Pons (tissue), 1 donor: ENCODE results near the gene HAO1.
A peak's percentile ranks its signal among the peaks of the same experiment; 100 is the strongest.
"Not testable (repeated sequence)": the region's sequence is repeated elsewhere in the genome, so short reads cannot be mapped to it uniquely, and the experiment has no call there.

Source experiments
- DNase-seq: peaks from one replicate; pipeline ENCODE4 v3.0.0-alpha.2; 2016; ENCODE audit warnings: low spot score

Gene HAO1

DNA sequence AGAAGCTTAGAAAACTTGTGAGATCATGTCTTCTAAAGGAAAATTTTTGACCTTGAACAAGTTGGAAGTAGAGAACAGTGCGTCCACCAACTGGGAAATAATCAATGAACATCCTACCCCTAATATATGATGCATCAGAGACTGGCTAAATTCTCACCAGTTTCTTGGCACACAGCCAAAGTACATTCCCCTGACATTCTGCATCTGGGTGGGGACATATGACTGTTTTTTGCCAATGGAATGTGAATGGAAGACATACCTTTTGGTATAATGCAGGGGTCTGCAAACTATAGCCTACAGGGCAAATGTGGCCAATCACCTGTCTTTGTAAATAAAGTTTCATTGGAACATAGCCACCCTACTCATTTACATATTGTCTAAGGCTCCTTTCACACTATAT is 84.7 kb downstream of the HAO1 start:
- no peak for DNase-seq

DNA sequence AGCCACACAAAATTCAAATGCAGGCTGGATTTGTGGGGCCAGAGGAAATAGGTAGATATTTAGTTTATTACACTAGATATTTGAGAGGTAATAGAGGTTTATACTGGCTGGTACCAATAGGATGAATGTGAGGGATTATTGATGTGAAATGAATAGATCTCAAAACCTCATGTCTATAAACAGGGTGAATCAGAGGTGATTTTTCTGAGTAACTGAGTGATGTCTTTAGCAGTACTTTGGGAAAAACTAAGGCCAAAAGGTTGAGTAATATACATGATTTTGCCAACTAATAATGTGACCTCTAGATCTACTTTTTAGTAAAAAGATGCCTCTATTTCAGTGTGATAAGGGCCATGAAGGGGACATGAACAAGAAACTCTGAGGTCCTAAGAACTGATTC is 86.8 kb downstream of the HAO1 start:
- DNase-seq, result no peak

DNA sequence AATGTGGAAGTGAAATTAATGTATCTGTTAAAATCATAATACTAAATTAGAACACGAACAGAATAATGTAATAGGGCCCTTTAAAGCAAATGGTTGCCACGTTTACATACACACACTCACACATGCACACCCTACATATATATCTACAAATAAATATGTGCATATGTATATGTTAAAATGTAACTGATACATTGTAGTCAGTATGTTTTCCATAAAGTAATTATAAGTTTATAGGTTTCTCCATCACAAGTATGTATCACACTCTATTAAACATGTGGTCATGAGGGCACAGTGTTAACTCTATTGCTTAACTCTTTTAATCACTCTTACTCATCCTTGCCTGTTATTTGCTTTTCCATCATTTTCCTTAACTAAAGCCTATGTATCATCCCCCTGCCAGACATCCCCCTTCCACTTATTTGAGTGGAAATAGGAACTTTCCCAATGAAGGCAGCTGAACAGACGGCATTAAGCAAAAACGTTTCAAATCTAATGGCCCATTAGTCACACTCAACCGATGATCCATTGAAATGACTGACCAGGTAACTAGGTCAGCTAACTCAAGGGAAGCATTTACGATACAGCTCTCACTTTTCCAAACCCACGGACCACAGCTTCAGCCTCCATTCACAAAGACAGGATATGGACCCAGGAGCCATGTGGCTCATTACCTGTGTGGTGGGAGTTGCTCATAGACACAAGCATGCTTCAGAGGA is 89.3 kb downstream of the HAO1 start:
- no peak for DNase-seq

DNA sequence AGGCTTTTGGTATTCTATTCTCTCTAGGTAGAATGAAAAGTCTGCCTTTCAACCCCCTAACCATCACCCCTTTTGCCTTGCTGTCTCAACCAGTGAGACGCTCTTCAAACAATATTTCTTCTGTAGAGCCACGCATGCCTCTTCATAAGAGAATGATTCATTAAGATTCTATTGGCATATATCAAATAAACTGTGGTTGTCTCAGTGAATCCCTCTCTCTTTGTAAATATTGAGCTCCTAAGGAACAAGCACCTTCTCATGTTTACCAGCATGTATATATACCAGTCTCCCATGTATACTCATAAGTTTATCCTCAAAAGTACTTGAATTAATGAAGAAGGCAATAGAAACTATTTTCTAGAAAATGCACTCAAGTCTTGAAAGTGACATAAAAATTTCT is 90.6 kb downstream of the HAO1 start:
- DNase-seq, result no peak

DNA sequence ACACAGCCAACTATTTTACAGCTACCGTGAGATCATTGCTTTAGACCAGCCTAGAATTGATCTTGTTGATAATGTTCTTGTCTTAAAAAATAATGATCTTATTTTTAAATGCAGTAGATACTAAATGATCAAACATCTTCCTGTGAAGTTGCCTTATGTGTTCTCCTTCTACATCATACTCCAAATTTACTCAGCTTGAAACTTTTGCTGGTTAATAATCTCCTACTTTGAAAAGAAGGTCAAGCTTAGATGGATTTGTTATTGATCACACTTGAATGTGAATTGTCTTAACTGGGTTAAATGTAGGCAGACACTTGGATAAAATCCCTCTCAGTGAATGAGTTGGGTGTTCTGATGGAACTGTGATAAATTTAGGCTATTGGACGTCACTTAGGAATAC is 91.9 kb downstream of the HAO1 start:
- no peak for DNase-seq

DNA sequence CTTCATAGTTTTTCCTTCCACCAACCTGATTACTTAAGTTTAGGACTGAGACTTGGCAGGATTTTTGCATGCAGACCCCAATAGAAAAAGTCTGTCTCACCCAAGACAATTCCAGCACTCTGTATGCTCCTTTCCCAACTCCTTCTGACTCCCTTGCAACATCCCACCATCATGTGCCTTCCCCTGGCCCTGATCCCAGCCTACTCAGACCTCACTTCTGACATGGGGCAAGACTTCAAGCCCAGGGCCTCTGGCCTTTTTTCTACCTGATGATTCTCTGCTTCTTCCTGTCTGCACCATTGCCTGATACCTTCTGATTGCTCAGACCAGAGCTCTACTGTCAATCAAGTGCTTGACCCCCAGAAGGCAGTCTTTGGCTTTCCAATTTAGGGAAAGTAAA is 96.6 kb downstream of the HAO1 start:
- DNase-seq, result no peak

DNA sequence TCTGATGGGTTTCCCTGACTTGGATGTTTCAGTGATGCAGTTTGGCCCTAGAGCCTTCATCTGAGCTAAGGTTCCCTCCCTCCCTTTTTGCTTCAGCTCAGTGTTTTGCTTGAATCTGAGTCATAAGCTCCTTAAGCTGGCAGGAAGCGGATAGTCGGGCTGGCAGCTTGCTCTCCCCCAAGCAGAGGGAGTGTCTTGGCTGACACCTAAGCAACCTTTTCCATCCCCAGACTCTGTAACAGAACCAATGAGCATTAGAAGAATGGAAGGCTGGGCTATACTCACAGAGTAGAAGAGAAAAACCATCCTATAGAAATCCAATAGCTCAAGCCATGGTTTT is 98.3 kb downstream of the HAO1 start:
- DNase-seq, result peak; percentile 17

DNA sequence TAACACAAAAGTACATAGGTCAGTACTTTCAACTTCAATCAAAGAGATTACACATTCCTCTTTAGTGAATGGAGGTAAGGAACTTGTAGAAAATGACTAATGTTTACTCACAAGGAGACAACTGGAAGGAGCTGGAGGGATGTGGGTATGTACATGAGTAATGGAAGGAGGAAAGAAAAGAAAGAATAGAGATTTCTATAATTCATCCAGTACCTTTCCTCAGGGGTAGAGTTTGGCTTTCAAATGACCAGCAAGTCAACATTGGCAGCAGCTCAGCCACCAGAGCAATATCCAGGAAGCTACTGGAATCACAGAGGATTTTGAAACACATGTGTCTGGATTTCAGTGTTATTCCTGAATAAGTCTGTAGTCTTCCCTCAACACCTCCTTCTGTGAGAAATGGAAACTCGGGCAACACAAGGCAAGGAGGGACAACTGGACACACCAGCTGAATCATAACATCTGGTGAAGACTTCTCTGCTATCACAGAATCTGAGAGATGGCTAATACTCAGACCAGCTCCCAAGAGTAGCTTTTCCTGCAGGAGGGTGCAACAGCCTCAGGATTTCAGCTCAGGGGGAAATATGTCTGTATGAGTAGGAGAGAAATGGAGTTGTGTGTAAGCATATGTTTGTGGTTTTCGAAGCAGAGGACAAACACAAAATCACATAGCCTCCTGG is 98.8 kb downstream of the HAO1 start:
- no peak for DNase-seq

DNA sequence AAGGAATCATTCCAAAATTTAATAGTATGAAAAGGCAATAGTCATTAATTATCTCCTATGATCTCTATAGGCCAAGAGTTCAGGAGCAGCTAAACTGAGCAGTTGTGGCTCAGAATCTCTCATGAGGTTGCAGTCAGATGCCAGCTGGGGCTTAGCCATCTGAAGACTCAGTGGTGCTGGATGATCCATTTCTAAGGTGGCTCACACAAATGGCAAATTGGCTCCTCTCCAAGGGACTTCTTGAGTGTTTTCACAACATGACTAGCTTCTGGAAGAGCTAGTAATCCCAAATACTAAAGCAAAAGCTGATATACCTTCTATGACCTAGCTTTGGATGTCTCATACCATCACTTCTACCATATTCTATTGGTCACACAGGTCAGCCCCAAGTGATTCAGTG is 104.2 kb downstream of the HAO1 start:
- no peak for DNase-seq

DNA sequence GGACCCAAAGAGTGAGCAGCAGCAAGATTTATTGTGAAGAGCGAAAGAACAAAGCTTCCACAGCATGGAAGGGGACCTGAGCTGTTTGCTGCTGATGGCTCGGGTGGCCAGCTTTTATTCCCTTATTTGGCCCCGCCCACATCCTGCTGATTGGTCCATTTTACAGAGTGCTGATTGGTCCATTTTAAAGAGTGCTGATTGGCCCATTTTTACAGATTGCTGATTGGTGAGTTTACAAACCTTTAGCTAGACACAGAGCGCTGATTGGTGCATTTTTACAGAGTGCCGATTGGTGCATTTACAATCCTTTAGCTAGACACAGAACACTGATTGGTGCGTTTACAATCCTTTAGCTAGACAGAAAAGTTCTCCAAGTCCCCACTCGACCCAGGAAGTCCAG is 105.8 kb downstream of the HAO1 start:
- not testable (repeated sequence) for DNase-seq
